ENCODE data around the gene ALG10B.
"Not testable (repeated sequence)": the region's sequence is repeated elsewhere in the genome, so short reads cannot be mapped to it uniquely, and the experiment has no call there.

DNA sequence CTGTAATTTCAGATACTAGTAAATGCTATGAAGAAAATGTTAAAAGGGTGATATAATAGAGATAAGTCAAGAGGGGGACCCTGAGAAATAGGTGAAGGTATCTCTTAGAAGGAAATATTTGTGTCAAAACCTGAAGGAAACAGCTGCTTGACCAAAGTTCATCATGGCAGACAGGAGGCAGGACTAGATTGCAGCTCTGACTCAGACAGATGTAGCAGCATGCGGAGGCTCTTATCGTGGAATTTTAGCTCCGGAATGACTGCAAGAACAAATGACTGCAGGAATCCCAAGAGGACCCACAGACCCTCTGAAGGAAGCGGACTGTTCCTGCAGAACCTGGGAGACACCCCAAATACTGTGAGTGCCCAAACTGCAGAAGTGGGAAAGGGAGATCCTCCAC, 26.7 kb downstream of the ALG10B start:
- not testable (repeated sequence) for TF ChIP-seq CTCF (IDR thresholded peaks at IDR 0.05; ENCODE audit: insufficient read depth, low read length, poor library complexity, severe bottlenecking); EZH2phosphoT487 (conservative IDR thresholded peaks at IDR 0.05; ENCODE audit: low read length)

Data from SU-DHL-6 (cell line).